ENCODE measurements around the gene MINDY1. TPM values are rescaled to one million over a fixed set of nuclear protein-coding genes. Genes with fewer than 3 reads are reported as not detected.

Gene MINDY1
- total RNA-seq, 1 experiment from 2014 or later: 6.8 TPM

- TF ChIP-seq, protein P1, sequence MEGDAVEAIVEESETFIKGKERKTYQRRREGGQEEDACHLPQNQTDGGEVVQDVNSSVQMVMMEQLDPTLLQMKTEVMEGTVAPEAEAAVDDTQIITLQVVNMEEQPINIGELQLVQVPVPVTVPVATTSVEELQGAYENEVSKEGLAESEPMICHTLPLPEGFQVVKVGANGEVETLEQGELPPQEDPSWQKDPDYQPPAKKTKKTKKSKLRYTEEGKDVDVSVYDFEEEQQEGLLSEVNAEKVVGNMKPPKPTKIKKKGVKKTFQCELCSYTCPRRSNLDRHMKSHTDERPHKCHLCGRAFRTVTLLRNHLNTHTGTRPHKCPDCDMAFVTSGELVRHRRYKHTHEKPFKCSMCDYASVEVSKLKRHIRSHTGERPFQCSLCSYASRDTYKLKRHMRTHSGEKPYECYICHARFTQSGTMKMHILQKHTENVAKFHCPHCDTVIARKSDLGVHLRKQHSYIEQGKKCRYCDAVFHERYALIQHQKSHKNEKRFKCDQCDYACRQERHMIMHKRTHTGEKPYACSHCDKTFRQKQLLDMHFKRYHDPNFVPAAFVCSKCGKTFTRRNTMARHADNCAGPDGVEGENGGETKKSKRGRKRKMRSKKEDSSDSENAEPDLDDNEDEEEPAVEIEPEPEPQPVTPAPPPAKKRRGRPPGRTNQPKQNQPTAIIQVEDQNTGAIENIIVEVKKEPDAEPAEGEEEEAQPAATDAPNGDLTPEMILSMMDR (conservative IDR thresholded peaks at IDR 0.05): no peak
- Histone ChIP-seq H3K56ac (ENCODE audit: insufficient read length, low read depth, low read length) (no peak overlapping the region), H3K4me2 (ENCODE audit: insufficient read depth, insufficient read length, low read length) (no peak overlapping the region), H3K14ac (ENCODE audit: insufficient read depth, low read length) (no peak overlapping the region), H3K23ac (ENCODE audit: insufficient read length, low read depth, low read length) (no peak overlapping the region), H4K20me1 (ENCODE audit: control insufficient read depth, insufficient read depth, insufficient read length) (no peaks in the 10 kb centered on the region), H2AFZ (ENCODE audit: low read length) (no peak overlapping the region), H3K9ac (ENCODE audit: extremely low read depth, insufficient read length, low read length) (no peak overlapping the region), H2BK15ac (ENCODE audit: low read depth, low read length) (no peak overlapping the region), H3K27me3 (ENCODE audit: insufficient read depth, low read length) (no peaks in the 10 kb centered on the region), H3K79me1 (ENCODE audit: insufficient read depth, low read depth, low read length, poor library complexity, severe bottlenecking) (no peaks in the 10 kb centered on the region), H4K5ac (ENCODE audit: insufficient read length, low read depth, low read length) (no peak overlapping the region), H3K79me2 (ENCODE audit: insufficient read depth, low read length) (no peaks in the 10 kb centered on the region), H3K18ac (ENCODE audit: insufficient read length, low read depth, low read length) (no peak overlapping the region), H3K27ac (ENCODE audit: insufficient read length, low read depth, low read length) (no peak overlapping the region), H3K4me1 (ENCODE audit: insufficient read depth, low read length) (no peaks in the 10 kb centered on the region), H2BK12ac (ENCODE audit: insufficient read length, low read depth, low read length) (no peak overlapping the region), H4K8ac (replicated peaks; ENCODE audit: insufficient read length, low read depth, low read length) (no peak overlapping the region), H3K23me2 (ENCODE audit: insufficient read length, low read depth, low read length, poor library complexity, severe bottlenecking) (no peaks in the 10 kb centered on the region), H2BK20ac (ENCODE audit: low read depth, low read length, poor library complexity, severe bottlenecking) (no peak overlapping the region), H3K4ac (ENCODE audit: low read depth, low read length) (no peak overlapping the region), H2AK5ac (ENCODE audit: insufficient read length, low read length) (no peak overlapping the region), H2BK120ac (ENCODE audit: low read depth, low read length, poor library complexity, severe bottlenecking) (no peak overlapping the region), H3K9me3 (ENCODE audit: control insufficient read depth, low read depth, low read length) (no peaks in the 10 kb centered on the region), H3T11ph (ENCODE audit: low read length) (no peak overlapping the region), H2BK5ac (ENCODE audit: insufficient read length, low read length) (no peak overlapping the region), H4K91ac (ENCODE audit: insufficient read length, low read depth, low read length) (no peak overlapping the region)
- Mint-ChIP-seq H3K9me3 (no peaks in the 10 kb centered on the region), H3K36me3 (ENCODE audit: insufficient read depth in 1 of 3, low read depth in 3 of 3) (peaks cover 70 to 98% (median 96%) of the 10 kb centered on the region in 3 experiments), H3K27ac (peak overlapping the region in 1 of 3 experiments; percentile 73; a peak in 2 of 7 replicates), H3K4me3 (no peak overlapping the region), H3K27me3 (ENCODE audit: low read depth) (no peaks in the 10 kb centered on the region; the same call in none of the 2 replicates), H3K4me1 (peaks cover 8 to 9% of the 10 kb centered on the region in 2 experiments)
- no CpG with 5 or more reads among the region's 5 CpGs for WGBS (ENCODE audit: extremely low coverage, insufficient read length, low lambda C conversion rate)
- no peak for DNase-seq
These were observed 42.6 kb downstream of the MINDY1 start for GRCh38 chr1:150964164-150964489.
